Stimulated activated CD8-positive, alpha-beta memory T cell treated with anti-CD3 and anti-CD28 coated beads, Interleukin-15, amount 100 ng/mL, for 4 hours (primary cell): Measurements from ENCODE around the gene MYOC.
"Not testable (repeated sequence)": the region's sequence is repeated elsewhere in the genome, so short reads cannot be mapped to it uniquely, and the experiment has no call there.

Source experiments
- DNase-seq, 2 donors: peaks; one replicate each; pipeline ENCODE4 v3.0.0-alpha.2; 2020; ENCODE audit warnings: low read depth in 2 of 2

MYOC gene

GRCh38 chr1:171652234-171652822 lies at the start of gene MYOC:
TSS of gene MYOC (minus strand) at chr1:171652688. CDS start at chr1:171652611, 77 bp downstream.
- no peak for DNase-seq

- no peak for DNase-seq
Measured at GRCh38 chr1:171699531-171699930, 47.0 kb upstream of the MYOC start.

- not testable (repeated sequence) for DNase-seq
Measured at GRCh38 chr1:171695772-171696171, 43.3 kb upstream of the MYOC start.

GRCh38 chr1:171693541-171693940 lies 41.1 kb upstream of the MYOC start:
- not testable (repeated sequence) for DNase-seq

- no peak for DNase-seq
Measured at GRCh38 chr1:171683870-171684269, 31.4 kb upstream of the MYOC start.

- DNase-seq, result no peak
Measured at GRCh38 chr1:171680339-171680738, 27.9 kb upstream of the MYOC start.

- DNase-seq, result no peak
Measured at GRCh38 chr1:171676823-171677222, 24.3 kb upstream of the MYOC start.

- DNase-seq, result no peak
Measured at GRCh38 chr1:171674431-171675405, 22.2 kb upstream of the MYOC start.

GRCh38 chr1:171670739-171671138 lies 18.3 kb upstream of the MYOC start:
- no peak for DNase-seq

GRCh38 chr1:171668372-171668771 lies 15.9 kb upstream of the MYOC start:
- DNase-seq, result no peak

GRCh38 chr1:171666114-171666769 lies 13.8 kb upstream of the MYOC start:
- no peak for DNase-seq

- no peak for DNase-seq
Measured at GRCh38 chr1:171664976-171665375, 12.5 kb upstream of the MYOC start.

- DNase-seq, result no peak
Measured at GRCh38 chr1:171663854-171664575, 11.5 kb upstream of the MYOC start.

GRCh38 chr1:171663036-171663853 lies 10.8 kb upstream of the MYOC start:
- no peak for DNase-seq

GRCh38 chr1:171661076-171661650 lies 8.7 kb upstream of the MYOC start:
- no peak for DNase-seq

- DNase-seq, result not testable (repeated sequence)
Measured at GRCh38 chr1:171656206-171656605, 3.7 kb upstream of the MYOC start.

- no peak for DNase-seq
Measured at GRCh38 chr1:171655746-171656116, 3.2 kb upstream of the MYOC start.

GRCh38 chr1:171654942-171655745 lies 2.7 kb upstream of the MYOC start:
- peak in 1 of 2 donors; percentile 10 for DNase-seq

GRCh38 chr1:171654201-171654941 lies 1.9 kb upstream of the MYOC start:
- no peak for DNase-seq
